Upper lobe of left lung (tissue), 4 donors: ENCODE measurements around the gene ZZZ3.

Source experiments
- CTCF ChIP-seq, 6 experiments: fragments of 450-650 bp in 4 of 6; fragments of 200-600 bp in 2 of 6; sonication (generic) in 2 of 6; IDR thresholded peaks; one replicate each; pipeline ENCODE4 v1.5.1; 2016 to 2019; ENCODE audit warnings: antibody characterized with exemption in 6 of 6
- EP300 ChIP-seq, 4 donors: sonication (generic); formaldehyde crosslinking; IDR thresholded peaks; one replicate each; pipeline ENCODE4 v1.5.1; 2017; ENCODE audit warnings: antibody characterized with exemption in 4 of 4, control low read depth in 2 of 4
- POLR2A ChIP-seq, 4 donors: fragments of 450-650 bp; IDR thresholded peaks; one replicate each; pipeline ENCODE4 v1.5.1; 2016 to 2017; ENCODE audit warnings: antibody characterized with exemption in 4 of 4, mild to moderate bottlenecking in 2 of 4
- POLR2AphosphoS5 ChIP-seq, 2 donors: sonication (generic); formaldehyde crosslinking; IDR thresholded peaks; one replicate each; pipeline ENCODE4 v1.5.1; 2017; ENCODE audit warnings: antibody characterized with exemption in 2 of 2

GRCh38 chr1:77642941-77643340 is 39.5 kb downstream of the ZZZ3 start:
- no peak for TF ChIP-seq POLR2A (IDR thresholded peaks at IDR 0.05)
- no peak for TF ChIP-seq EP300 (IDR thresholded peaks at IDR 0.05)
- TF ChIP-seq CTCF (IDR thresholded peaks at IDR 0.05): no peak
- TF ChIP-seq POLR2AphosphoS5 (IDR thresholded peaks at IDR 0.05): no peak
